HL-60/S4 (cell line): ENCODE measurements around the gene MDM4.
"Not testable (repeated sequence)": the region's sequence is repeated elsewhere in the genome, so short reads cannot be mapped to it uniquely, and the experiment has no call there.

Source experiments
- in situ Hi-C: fragments of 300-500 bp; cut with MboI; formaldehyde crosslinking; loops from 2 replicates; pipeline ENCODE4 v1.14.3; 2022; ENCODE audit warnings: low sequenced_read_pairs

The MDM4 gene

DNA sequence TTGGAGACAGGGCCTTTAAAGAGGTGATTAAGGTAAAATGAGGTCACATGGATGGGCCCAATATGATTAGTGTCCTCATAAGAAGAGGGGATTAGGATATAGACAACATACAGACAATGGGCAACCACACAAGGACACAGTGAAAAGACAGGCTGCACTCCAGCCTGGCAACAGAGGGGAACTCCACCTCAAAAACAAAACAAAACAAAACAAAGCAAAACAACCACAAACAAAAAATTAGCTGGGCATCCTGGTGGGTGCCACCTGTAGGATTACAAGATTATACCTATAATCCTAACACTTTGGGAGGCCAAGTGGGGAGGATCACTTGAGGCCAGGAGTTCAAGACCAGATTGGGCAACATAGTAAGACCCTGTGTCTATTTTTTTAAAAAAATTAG, 4.8 kb upstream of the MDM4 start:
- in situ Hi-C loops, result no loop called here

DNA sequence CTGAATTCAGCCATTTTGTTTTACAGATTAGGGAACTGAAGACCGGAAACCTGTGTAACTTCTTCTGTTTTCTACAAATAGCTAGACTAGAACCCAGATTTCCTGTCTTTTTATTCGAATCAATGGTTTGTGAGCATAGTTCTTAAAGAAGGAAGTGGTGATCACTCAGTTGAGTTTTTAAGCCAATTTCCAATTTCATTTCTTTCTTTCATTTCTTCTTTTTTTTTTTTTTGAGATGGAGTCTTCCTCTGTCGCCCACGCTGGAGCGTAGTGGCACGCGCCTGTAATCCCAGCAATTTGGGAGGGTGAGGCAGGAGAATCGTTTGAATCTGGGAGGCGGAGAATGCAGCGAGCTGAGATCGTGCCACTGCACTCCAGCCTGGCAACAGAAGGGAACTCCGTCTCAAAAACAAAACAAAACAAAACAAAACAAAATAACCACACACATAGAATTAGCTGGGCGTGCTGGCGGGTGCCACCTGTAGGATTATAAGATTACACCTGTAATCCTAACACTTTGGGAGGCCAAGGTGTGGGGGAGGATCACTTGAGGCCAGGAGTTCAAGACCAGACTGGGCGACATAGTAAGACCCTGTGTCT, 3.0 kb upstream of the MDM4 start:
- in situ Hi-C loops, result no loop called here

DNA sequence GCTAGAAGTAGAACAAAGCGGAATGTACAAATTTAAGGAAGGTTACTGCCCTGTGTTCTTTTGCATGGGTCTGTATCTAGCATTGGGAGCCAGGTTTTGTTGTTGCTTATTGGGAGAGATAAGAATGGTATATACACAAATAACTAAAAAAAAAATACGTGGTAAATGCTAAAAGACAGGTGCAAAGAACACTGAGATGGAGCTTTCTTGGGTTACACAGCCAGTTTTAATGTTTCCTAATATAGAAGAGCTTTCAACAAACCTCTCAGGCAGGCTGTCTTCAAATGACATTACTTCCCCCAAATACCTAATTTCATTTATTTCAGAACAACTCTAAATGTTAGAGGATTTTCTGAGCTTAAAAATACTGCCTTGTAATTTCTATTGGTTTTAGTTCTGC, 1.4 kb upstream of the MDM4 start:
- in situ Hi-C loops, result no loop called here

DNA sequence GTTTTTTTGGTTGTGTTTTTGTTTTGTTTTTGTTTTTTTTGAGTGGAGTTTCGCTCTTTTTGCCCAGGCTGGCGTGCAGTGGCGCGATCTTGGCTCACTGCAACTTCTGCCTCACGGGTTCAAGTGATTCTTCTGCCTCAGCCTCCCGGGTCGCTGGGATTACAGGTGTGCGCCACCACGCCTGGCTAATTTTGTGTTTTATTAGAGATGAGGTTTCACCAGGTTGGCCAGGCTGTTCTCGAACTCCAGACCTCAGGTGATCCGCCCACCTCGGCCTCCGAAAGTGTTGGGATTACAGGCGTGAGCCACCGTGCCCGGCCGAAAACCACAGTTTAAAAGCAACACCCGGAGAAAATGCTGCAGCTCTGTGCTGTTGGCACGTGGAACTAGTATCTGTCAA, 1.2 kb downstream of the MDM4 start:
- in situ Hi-C loops, result not testable (repeated sequence)

- in situ Hi-C loops, result no loop called here
Observed at GRCh38 chr1:204520834-204521709, 4.9 kb downstream of the MDM4 start.

DNA sequence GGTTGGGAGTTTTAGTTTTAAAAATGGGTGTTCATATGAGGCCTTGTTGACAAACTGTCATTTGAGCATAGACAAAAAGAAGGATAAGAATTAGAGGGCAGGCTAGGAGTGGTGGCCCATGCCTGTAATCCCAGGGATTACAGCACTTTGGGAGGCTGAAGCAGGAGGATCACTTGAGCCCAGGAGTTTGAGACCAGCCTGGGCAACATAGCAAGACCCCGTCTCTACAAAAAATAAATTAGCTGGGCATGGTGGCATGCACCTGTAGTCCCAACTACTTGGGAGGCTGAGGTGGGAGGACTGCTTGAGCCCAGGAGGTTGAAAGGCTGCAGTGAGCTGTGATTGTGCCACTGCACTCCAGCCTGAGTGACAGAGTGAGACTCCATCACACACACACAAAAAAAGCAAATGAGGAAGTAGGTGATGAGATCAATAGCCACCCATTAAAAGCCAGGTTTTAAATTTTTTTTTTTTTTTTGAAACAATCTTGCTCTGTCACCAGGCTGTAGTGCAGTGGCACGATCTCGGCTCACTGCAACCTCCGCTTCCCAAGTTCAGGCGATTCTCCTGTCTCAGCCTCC, 5.8 kb downstream of the MDM4 start:
- in situ Hi-C loops, result not testable (repeated sequence)

GRCh38 chr1:204523605-204524215, 7.5 kb downstream of the MDM4 start:
- in situ Hi-C loops, result no loop called here

GRCh38 chr1:204524986-204525385, 8.8 kb downstream of the MDM4 start:
- in situ Hi-C loops, result no loop called here

- in situ Hi-C loops, result no loop called here
Observed at GRCh38 chr1:204528241-204528640, 12.0 kb downstream of the MDM4 start.

DNA sequence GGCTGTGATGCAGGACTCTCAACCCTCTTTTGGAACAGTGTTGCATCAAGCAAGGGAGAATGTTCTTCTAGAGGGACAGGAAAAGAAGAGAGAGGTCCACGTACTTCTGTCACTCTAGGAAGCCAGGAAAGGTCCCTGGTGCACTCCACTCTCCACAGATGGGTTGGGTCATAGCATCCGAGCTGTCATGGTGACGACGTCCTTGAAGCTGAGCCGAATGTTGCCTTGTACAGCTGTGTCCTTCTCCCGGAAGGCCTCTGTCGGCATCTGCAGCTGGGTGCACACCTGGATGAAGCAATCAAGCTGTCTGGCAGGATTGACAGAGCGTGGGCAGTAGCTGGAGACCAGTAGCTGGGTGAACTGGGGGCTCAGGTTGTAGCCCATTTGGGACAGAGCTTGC, 12.5 kb downstream of the MDM4 start:
- in situ Hi-C loops, result no loop called here

DNA sequence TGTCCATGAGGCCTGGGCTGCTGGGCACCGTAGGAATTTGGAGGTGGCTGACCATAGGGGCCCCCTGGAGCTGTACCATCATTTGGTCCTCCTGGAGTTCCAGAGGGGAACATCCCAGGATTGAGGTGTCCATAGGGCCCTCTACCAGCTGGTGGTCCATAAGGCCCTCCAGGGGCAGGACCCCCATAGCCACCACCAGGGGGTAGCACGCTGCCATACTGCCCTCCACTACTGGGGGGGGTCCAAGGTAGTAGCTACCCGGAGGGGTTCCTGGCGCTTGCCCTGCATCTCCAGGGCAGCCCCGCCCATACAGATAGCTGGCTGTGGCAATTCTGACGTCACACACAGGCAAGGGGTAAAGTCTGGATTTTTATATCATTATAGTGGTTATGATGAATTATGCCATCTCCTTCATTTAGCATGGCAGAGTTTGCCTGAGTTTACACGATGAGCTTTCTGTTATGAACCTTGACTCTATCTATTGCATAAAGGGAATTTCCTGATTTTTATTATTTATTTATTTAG, 13.2 kb downstream of the MDM4 start:
- in situ Hi-C loops, result no loop called here

DNA sequence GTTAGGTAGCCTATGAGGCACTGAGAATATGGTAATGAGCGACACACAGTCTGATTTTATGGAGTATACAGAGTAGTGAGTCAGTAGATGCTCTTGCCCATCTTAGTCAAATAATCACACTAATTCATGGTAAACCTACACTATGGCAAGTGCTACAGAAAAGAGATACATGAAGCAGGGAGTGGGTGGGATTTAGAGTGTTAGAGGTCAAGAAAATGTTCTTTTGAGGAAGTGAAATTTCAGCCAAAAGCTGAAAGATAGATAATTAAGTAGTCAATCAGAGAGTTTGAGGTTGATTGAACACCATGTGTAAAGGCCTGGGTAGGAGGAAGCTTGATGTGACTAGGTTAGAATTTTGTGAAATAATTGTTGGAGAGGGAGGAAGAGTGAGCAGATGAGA, 14.7 kb downstream of the MDM4 start:
- in situ Hi-C loops, result no loop called here

DNA sequence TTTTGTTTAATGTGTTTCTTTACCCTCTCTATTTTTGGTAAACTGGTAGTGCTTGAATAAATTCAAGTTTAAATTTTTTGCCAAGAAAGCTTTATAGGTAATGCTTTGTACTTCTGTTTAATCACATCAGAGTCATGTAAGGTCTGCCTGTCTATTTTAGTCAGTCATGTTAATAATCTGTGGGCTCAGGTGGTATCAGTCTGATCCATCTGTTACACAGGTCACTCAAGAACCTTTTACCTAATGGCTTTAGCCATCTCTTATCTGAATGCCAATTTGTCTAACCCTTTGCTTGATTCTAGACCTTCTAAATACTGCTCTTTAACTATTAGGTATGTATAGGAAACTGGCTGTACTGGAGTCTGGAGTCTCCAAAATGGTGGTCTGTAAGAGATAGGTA, 16.6 kb downstream of the MDM4 start:
- in situ Hi-C loops, result no loop called here

GRCh38 chr1:204541626-204542025, 25.4 kb downstream of the MDM4 start:
- in situ Hi-C loops, result no loop called here

GRCh38 chr1:204544321-204544720, 28.1 kb downstream of the MDM4 start:
- in situ Hi-C loops, result no loop called here

DNA sequence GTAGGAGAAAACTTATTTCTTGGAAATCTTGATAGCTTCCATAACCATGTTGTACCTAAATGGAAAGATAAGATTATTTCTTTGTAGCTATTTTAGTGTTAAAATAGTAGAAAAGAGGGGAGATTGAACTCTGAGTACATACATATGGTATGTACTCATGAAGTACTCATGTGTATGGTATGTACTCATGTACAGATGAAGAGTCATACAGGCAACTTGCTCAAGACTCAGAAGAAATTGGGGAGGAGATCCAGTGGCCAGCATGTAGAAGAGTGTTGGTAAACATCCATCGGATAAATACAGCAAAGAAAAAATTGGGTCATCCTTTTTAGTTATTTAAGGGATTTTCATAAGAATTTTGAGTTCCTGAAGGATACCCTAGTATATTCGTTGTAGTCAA, 29.0 kb downstream of the MDM4 start:
- in situ Hi-C loops, result no loop called here

GRCh38 chr1:204545881-204546280, 29.7 kb downstream of the MDM4 start:
- in situ Hi-C loops, result no loop called here

GRCh38 chr1:204548265-204548664, 32.1 kb downstream of the MDM4 start:
- in situ Hi-C loops, result no loop called here

DNA sequence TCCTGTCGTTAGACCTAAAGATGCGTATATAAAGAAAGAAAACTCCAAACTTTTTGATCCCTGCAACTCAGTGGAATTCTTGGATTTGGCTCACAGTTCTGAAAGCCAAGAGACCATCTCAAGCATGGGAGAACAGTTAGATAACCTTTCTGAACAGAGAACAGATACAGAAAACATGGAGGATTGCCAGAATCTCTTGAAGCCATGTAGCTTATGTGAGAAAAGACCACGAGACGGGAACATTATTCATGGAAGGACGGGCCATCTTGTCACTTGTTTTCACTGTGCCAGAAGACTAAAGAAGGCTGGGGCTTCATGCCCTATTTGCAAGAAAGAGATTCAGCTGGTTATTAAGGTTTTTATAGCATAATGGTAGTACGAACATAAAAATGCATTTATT, 33.1 kb downstream of the MDM4 start:
- in situ Hi-C loops, result no loop called here

- in situ Hi-C loops, result no loop called here
Observed at GRCh38 chr1:204550926-204551325, 34.7 kb downstream of the MDM4 start.

- in situ Hi-C loops, result no loop called here
Observed at GRCh38 chr1:204556458-204557052, 40.3 kb downstream of the MDM4 start.
